ENCODE measurements around the gene ZNF790. TPM values are rescaled to one million over a fixed set of nuclear protein-coding genes. Genes with fewer than 3 reads are reported as not detected.

The ZNF790 gene
- total RNA-seq, 1 experiment from 2014 or later, result 6.8 TPM

- no peaks in the 10 kb centered on the region for H3K27me3 Mint-ChIP-seq (ENCODE audit: low read depth)
- no peak for TF ChIP-seq ZNF425 (CRISPR knock-in tag; conservative IDR thresholded peaks at IDR 0.05)
- TF ChIP-seq ZNF121 (CRISPR knock-in tag; IDR thresholded peaks at IDR 0.05), result no peak
- TF ChIP-seq MLX (CRISPR knock-in tag; IDR thresholded peaks at IDR 0.05), result no peak
- no peak for TF ChIP-seq SP1 (CRISPR knock-in tag; conservative IDR thresholded peaks at IDR 0.05)
- TF ChIP-seq ZNF263 (CRISPR knock-in tag; IDR thresholded peaks at IDR 0.05; ENCODE audit: low read depth), result no peak
- no peak for TF ChIP-seq MYBL2 (CRISPR knock-in tag; IDR thresholded peaks at IDR 0.05)
- no peak for TF ChIP-seq ATF2 (CRISPR knock-in tag; IDR thresholded peaks at IDR 0.05; ENCODE audit: borderline replicate concordance, low read depth)
- TF ChIP-seq IRF2 (CRISPR knock-in tag; IDR thresholded peaks at IDR 0.05; ENCODE audit: borderline replicate concordance, low read depth), result no peak
- no peak for TF ChIP-seq AFF4 (CRISPR knock-in tag; IDR thresholded peaks at IDR 0.05; ENCODE audit: borderline replicate concordance)
- no peak for ATAC-seq
- peaks cover 27% of the 10 kb centered on the region for H3K36me3 Mint-ChIP-seq
- DNase-seq (ENCODE audit: low spot score), result no peak
- peaks cover 20% of the 10 kb centered on the region for H3K9me3 Mint-ChIP-seq
- H3K4me3 Mint-ChIP-seq, result no peak overlapping the region
- peaks cover 3% of the 10 kb centered on the region for H3K4me1 Mint-ChIP-seq
- ChIA-PET CTCF (interaction anchor here (2.3 kb wide), 1 partner anchor 14 kb away, joined by 16 read pairs; the partner anchor contains the start of gene ZNF790), POLR2A (interaction anchor here (3.6 kb wide), 1 partner anchor 14 kb away, joined by 35 read pairs; the partner anchor contains the start of gene ZNF790)
- no peak overlapping the region for H3K27ac Mint-ChIP-seq
These were observed 13.7 kb upstream of the ZNF790 start for GRCh38 chr19:36851898-36852297.

- DNase-seq (ENCODE audit: low spot score), result peak; percentile 91
- Mint-ChIP-seq H3K27me3 (ENCODE audit: low read depth) (no peaks in the 10 kb centered on the region), H3K9me3 (peaks cover 14% of the 10 kb centered on the region), H3K4me1 (peaks cover 3% of the 10 kb centered on the region), H3K4me3 (no peak within 1 kb of the TSS), H3K27ac (no peak within 1 kb of the TSS), H3K36me3 (peaks cover 21% of the 10 kb centered on the region)
- ChIA-PET POLR2A (interaction anchor here (0.5 to 3.6 kb wide), 10 partner anchors 12 to 361 kb away, joined by 3 to 35 read pairs (median 4); partner anchors contain the start of genes ZNF260, ZNF420, ZNF461 and ZNF790), CTCF (interaction anchor here (0.8 to 2.3 kb wide), 7 partner anchors 13 to 322 kb away, joined by 3 to 16 read pairs (median 6); partner anchors contain the start of genes ZNF260, ZNF790 and ZNF850)
- peak; percentile 88 for ATAC-seq
- TF ChIP-seq CREB1 (CRISPR knock-in tag; IDR thresholded peaks at IDR 0.05) (no peak), USF2 (CRISPR knock-in tag; IDR thresholded peaks at IDR 0.05) (no peak), SP1 (CRISPR knock-in tag; conservative IDR thresholded peaks at IDR 0.05) (no peak; the same call in 1 of the 2 replicates), ATF1 (CRISPR knock-in tag; IDR thresholded peaks at IDR 0.05) (no peak), MYBL2 (CRISPR knock-in tag; IDR thresholded peaks at IDR 0.05) (no peak), NR1H2 (CRISPR knock-in tag; IDR thresholded peaks at IDR 0.05) (no peak), TP53 (CRISPR knock-in tag; IDR thresholded peaks at IDR 0.05) (no peak), AFF4 (CRISPR knock-in tag; IDR thresholded peaks at IDR 0.05; ENCODE audit: borderline replicate concordance) (no peak), KAT7 (CRISPR knock-in tag; IDR thresholded peaks at IDR 0.05; ENCODE audit: borderline replicate concordance) (peak; percentile 82; the same call in 1 of the 2 replicates), E2F5 (CRISPR knock-in tag; IDR thresholded peaks at IDR 0.05) (peak; percentile 66; the same call in 1 of the 2 replicates)
These were observed 12.6 kb upstream of the ZNF790 start, which contains the start of gene ZNF345 for GRCh38 chr19:36850559-36851442. Gene ZNF345 (plus strand): TSS chr19:36850876. CDS start chr19:36876831, 25,955 bp downstream.

All from WTC11 (cell line).